Renal cortical epithelial cell (primary cell): ENCODE measurements around the gene DHX35. TPM values are rescaled to one million over a fixed set of nuclear protein-coding genes. Genes with fewer than 3 reads are reported as not detected.
A peak's percentile ranks its signal among the peaks of the same experiment; 100 is the strongest.

Source experiments
- DNase-seq: peaks from one replicate; pipeline ENCODE4 v3.0.0-alpha.2; 2011; ENCODE audit warnings: low read depth
- total RNA-seq: library from RNA; depleted of rRNA; stranded (reverse); fragments of >200 nt; gene quantifications from 2 replicates; pipeline ENCODE4 v1.2.3, GENCODE V29; 2014

The DHX35 gene, protein sequence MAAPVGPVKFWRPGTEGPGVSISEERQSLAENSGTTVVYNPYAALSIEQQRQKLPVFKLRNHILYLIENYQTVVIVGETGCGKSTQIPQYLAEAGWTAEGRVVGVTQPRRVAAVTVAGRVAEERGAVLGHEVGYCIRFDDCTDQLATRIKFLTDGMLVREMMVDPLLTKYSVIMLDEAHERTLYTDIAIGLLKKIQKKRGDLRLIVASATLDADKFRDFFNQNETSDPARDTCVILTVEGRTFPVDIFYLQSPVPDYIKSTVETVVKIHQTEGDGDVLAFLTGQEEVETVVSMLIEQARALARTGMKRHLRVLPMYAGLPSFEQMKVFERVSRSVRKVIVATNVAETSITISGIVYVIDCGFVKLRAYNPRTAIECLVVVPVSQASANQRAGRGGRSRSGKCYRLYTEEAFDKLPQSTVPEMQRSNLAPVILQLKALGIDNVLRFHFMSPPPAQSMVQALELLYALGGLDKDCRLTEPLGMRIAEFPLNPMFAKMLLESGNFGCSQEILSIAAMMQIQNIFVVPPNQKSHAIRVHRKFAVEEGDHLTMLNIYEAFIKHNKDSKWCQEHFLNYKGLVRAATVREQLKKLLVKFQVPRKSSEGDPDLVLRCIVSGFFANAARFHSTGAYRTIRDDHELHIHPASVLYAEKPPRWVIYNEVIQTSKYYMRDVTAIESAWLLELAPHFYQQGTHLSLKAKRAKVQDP
- total RNA-seq = 9.2 and 10.4 TPM in 2 replicates

DNA sequence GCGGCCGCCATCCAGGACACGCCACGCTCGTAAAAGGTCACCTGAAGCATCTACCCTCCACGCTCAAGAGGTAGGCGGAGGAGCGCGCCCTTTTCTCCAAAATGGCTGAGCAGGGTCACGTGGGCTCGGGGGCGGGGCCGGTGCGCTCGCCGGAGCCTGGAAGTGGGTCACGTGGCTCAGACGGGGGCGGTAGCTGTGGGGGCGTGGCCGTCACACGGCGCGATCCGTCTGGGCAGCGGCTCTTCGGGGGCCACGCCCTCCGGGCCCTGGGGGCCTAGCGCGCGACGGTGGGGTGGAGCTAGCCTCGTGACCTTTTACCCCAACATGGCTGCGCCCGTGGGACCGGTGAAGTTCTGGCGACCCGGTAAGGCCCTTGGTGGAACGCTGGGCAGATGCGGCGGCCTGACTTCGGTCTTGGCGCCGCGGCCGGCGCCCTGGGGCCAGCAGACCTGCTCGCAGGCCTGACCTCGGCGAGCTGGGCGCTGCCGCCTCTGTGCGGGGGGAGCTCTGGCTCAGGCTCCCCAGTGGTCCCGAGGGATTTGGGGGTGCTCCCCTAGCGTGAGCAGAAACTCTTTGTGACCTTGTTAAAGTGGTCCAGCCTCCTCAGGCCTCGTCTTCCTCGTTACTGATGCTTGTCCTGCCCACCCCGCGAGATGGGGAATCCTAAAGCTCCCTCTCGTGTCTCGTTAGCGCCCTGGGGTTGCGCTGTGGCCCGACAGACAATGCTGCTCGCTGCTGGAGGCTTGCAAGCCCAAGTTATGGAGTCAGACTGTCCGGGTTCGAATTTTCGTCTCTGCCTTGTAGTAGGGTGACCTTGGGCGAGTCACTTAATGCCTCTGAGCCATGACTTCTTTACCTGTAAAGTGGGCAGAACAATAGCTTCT is at the start of gene DHX35:
DHX35 (plus strand) TSS at position 301 of the 884 bp plus-strand sequence; CDS start at position 325, 24 bp downstream.
- DNase-seq = peak; percentile 86

- DNase-seq = no peak
Observed at GRCh38 chr20:38915355-38915754, 46.8 kb upstream of the DHX35 start.

DNA sequence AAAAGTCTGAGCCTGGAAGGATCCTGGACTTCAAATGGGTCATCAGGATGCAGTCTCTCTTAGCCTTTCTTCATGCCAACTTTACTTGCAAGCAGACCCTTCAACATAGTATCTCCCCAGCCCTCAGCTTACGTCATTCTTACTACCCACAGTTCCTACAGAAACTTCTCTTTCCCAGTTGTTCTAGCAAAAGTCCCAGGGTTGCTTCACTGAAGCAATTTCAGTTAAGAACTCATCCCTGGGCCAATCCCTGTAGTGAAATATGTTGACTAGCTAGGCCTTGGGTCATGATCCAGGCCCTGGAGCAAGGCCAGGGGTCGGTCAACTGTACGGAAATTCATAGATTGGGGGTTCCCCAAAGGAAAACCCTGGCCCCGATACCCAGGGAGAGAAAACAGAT is 44.5 kb upstream of the DHX35 start:
- no peak for DNase-seq

DNA sequence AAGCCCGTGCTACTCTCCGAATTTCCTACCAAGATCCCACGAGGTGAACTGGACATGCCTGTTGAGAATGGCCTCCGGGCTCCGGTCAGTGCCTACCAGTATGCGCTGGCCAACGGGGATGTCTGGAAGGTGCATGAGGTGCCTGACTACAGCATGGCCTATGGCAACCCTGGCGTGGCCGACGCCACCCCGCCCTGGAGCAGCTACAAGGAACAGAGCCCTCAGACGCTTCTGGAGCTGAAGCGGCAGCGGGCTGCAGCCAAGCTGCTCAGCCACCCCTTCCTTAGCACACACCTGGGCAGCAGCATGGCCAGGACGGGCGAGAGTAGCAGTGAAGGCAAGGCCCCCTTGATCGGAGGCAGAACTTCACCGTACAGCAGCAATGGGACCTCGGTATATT is 44.0 kb upstream of the DHX35 start:
- DNase-seq = no peak

DNA sequence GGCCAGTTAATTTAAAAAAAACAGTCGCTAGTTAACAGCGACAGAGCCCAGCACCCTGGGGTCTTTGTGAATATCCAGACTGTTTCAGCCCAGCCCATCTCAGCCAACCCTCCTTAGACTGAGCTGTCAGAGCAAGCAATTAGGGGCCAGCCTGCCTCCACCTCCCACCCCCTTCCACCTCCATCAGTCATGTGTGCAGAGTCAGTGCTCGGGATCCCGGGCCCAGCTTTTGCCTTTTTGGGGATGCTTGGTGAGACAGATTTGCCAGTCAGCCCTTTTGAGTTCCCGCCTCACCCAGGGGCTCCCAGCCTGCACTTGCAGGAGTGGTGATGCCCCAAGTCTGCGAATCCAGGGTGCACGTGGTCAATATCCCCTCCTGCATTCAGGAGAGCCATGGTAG is 42.5 kb upstream of the DHX35 start:
- no peak for DNase-seq

DNA sequence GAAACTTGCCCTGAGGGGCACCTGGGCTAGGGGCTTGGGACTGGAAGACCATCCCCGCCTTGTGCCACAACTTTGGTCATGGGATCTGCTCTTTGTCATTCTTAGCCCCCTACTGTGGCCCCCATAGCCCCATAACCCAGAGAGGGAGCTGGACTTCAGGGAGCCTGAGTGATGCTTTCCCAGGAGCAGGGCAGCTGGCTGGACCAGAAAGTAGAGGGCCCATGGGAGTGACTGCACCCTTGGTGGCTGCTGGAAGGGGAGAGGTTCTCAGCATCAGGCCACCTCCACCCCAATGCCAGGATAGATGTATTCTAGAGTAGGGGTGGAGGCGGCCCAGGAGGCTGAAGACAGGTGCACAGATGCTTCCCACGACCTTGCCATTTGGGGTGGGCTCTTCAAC is 41.7 kb upstream of the DHX35 start:
- no peak for DNase-seq

DNA sequence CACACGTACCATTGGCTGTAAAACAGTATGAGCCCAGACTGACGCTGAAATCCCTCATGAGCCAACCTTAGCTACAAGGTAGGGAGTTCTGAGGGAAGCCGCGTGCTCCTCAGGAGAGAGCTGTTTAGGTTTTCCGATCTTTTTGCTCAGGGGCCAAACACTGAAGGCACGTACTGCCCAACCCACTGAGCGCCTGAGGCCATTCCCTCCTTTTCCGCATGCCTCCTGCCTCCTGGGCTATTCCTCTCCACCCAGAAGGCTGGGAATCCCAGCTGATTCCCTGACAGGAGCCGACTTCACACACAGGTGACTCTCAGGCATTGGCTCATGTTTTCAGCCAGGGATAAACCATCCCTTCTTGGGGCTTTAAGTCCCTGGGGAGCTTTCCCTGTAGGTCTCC is 41.3 kb upstream of the DHX35 start:
- DNase-seq = no peak

GRCh38 chr20:38924718-38925117 is 37.4 kb upstream of the DHX35 start:
- no peak for DNase-seq

GRCh38 chr20:38926142-38926933 is 35.8 kb upstream of the DHX35 start, which contains the start of gene FAM83D:
TSS of gene FAM83D (plus strand) at chr20:38926417. CDS start at chr20:38926443, 26 bp downstream.
- DNase-seq = peak; percentile 93

- no peak for DNase-seq
Observed at GRCh38 chr20:38926934-38927616, 35.1 kb upstream of the DHX35 start.

GRCh38 chr20:38927902-38928578 is 34.1 kb upstream of the DHX35 start:
- DNase-seq = no peak

- no peak for DNase-seq
Observed at GRCh38 chr20:38930242-38930569, 31.9 kb upstream of the DHX35 start.

GRCh38 chr20:38931984-38932383 is 30.2 kb upstream of the DHX35 start:
- no peak for DNase-seq

- no peak for DNase-seq
Observed at GRCh38 chr20:38932457-38933120, 29.6 kb upstream of the DHX35 start.

DNA sequence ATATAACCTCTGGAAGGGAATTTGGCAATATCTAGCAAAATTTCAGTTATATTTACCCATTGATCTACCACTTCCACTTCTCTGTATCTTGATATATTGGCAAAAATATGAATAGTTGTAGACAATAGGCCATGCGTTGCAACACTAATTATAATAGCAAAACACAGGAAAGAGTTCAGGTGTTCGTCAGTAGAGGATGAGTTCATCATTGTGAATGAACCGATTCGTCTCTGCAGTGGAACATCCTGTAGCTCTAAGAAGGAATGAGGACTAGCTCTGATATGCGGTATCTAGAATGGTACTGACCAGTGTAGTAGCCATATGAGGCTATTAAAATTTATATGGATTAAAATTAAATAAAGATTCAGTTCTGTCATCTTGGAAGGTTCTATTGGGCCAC is 27.6 kb upstream of the DHX35 start:
- no peak for DNase-seq

DNA sequence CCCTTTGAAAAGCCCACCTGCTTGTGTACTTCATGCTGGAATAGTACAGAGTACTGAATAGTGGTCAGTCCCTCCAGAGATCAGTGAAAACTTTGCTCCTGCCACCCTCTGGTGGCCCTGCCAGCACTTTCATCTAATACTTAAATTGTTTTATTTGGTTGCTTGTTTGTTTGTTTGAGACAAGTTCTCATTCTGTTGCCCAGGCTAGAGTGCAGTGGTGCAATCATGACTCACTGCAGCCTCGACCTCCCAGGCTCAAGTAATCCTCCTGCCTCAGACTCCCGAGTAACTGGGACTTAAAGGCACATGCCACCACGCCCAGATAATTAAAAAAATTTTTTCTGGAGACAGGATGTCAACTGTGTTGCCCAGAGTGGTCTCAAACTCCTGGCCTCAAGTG is 26.9 kb upstream of the DHX35 start:
- peak; percentile 67 for DNase-seq

DNA sequence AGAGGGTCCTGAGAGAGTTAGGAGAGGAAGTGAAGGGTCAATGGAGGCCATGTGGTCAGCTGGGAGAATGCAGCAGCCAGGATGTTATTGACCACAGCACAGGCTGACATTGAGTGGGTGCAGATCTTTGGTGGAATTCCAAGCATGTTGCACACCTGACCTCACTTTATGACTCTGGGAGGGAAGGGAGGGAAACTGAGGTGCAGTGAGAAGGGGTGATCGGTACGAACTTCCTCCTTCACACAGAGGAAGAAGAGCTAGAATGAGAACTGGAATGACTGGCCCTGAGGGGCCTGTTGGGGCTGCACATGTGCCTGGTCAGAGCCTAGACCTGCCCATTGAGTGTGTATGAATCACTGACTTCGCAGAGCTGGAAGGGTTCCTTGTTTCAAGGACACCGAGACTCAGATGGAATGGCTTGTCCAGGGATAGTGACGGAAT is 26.2 kb upstream of the DHX35 start:
- peak; percentile 69 for DNase-seq

DNA sequence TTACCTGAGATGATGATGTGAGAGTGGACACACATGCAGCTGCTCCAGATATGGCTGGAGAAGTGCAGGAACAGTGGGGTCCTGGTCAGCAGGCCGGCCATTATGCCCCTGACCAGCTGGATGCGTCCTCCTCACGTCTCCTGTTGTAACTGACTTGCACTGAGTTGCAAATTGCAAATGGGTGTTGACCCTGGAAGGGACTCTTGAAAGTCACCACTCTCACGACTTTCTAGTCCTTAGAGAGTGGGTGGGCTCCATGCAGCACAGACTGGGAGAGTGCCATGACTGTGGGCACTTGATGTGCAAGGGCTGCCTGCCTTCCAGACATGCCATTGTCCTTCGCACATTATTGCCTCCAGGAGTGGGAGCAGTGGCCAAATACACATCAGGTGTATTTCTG is 25.1 kb upstream of the DHX35 start:
- DNase-seq = no peak

GRCh38 chr20:38937978-38938473 is 24.1 kb upstream of the DHX35 start:
- peak; percentile 51 for DNase-seq
